ENCODE measurements around the gene RANGAP1.

RANGAP1 gene

DNA sequence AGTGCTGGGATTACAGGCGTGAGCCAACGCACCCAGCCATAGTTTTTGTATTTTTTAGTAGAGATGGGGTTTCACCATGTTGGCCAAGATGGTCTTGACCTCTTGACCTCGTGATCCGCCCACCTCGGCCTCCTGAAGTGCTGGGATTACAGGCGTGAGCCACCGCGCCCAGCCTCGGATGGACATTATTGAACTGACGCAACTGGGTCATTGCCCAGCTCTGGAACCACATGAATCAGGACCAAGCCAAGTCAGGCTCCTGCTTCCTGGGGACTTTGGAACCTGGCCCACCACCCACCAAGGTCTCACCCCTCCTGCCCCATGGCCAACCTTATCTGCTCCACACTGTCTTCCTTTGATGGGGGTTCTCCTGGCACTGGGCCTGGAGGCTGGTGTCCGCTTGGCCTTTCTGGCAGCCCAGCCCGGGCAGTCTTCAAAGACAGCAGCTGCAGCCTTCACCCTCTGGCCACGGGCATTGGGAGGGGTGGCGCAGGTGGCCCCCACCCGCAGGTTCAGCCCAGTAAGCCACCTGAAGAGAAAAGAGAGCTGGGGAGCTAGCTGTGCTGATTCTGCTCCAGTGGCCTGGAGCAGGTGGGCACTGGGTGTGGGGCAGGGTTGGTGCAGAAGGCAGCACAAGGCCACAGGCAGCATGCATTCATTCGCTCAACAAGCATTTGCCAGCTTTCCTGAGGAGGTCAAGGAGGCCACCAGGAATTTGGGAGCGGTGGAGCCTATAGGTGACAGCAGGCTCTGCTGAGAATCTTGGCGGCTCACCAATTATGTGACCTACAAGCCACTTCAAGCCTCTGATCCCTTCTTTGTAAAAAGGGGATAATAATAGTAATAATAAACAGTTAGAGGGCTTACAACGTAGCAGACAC is 50.9 kb downstream of the RANGAP1 start:
- 89 to 93% methylated on average over 15 to 17 of the region's 19 CpGs for WGBS, 2 experiments (ENCODE audit: insufficient coverage in 2 of 2)

DNA sequence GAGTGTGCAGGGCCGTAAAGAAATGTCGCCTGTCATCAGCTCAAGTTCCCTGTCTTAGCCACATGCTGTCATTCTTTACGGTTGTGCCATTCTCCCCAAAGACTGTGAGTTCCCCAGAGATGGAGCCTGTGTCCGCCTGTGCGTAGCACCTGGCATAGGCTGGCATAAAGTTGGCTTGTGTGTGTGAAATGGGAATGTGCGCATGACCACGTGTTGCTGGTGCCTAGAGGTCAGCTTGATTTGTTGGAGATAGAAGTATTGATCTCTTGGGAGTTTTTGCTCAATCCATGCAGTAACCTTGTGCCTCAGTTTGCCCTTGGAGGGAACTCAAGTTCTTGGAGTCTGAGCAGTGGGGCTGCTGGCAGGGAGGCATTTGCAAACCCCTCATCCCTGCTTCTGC is 54.6 kb downstream of the RANGAP1 start:
- H3K4me3 ChIP-seq (ENCODE audit: extremely low read depth, insufficient read depth, low read length, poor library complexity, severe bottlenecking), result no peak overlapping the region
- no peaks in the 10 kb centered on the region for H3K4me1 ChIP-seq (ENCODE audit: control insufficient read depth, insufficient read depth, low read length, poor library complexity, severe bottlenecking)
- peaks cover 26% of the 10 kb centered on the region for H3K36me3 ChIP-seq (ENCODE audit: control insufficient read depth, insufficient read depth, low read length)
- H3K9me3 ChIP-seq (ENCODE audit: control insufficient read depth, low read length), result no peaks in the 10 kb centered on the region
- 92 to 93% methylated on average over 6 to 7 of the region's 7 CpGs for WGBS, 2 experiments (ENCODE audit: insufficient coverage in 2 of 2)
- no peak overlapping the region for H3K27ac ChIP-seq (ENCODE audit: low read depth, low read length, severe bottlenecking)

More for the DNA sequence above, 50.9 kb downstream of the RANGAP1 start:
- H3K36me3 ChIP-seq (ENCODE audit: control insufficient read depth, insufficient read depth, low read length), result peaks cover 5% of the 10 kb centered on the region
- no peak overlapping the region for H3K27ac ChIP-seq (ENCODE audit: low read depth, low read length, severe bottlenecking)
- H3K9me3 ChIP-seq (ENCODE audit: control insufficient read depth, low read length), result no peaks in the 10 kb centered on the region
- H3K4me1 ChIP-seq (ENCODE audit: control insufficient read depth, insufficient read depth, low read length, poor library complexity, severe bottlenecking), result peaks cover 4% of the 10 kb centered on the region
- H3K4me3 ChIP-seq (ENCODE audit: extremely low read depth, insufficient read depth, low read length, poor library complexity, severe bottlenecking), result no peak overlapping the region

DNA sequence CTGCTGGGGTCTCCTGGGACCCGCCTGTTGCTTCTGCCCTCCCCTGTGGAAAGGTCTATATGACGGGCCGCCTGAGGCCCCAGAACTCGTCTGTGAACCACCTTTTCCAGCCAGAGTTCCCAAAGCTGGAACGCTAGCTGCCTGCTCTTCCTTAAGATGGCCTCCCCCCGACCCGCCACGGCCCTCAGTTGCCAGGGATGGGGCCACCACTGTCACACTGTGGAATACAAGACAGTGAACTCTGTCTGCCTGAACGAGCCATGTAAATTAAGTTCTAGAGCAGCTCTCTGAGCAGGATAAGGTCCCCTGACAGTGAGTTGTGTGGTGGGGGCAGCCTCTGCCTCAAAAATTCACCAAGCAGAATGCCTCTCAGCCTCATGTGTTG is 55.6 kb downstream of the RANGAP1 start:
- 93 to 96% methylated on average over 7 to 9 of the region's 9 CpGs for whole genome bisulfite sequencing, 2 experiments (ENCODE audit: insufficient coverage in 2 of 2)
- no peaks in the 10 kb centered on the region for H3K9me3 ChIP-seq (ENCODE audit: control insufficient read depth, low read length)
- no peak overlapping the region for H3K27ac ChIP-seq (ENCODE audit: low read depth, low read length, severe bottlenecking)
- peaks cover 33% of the 10 kb centered on the region for H3K36me3 ChIP-seq (ENCODE audit: control insufficient read depth, insufficient read depth, low read length)
- no peak overlapping the region for H3K4me3 ChIP-seq (ENCODE audit: extremely low read depth, insufficient read depth, low read length, poor library complexity, severe bottlenecking)
- H3K4me1 ChIP-seq (ENCODE audit: control insufficient read depth, insufficient read depth, low read length, poor library complexity, severe bottlenecking), result no peaks in the 10 kb centered on the region

DNA sequence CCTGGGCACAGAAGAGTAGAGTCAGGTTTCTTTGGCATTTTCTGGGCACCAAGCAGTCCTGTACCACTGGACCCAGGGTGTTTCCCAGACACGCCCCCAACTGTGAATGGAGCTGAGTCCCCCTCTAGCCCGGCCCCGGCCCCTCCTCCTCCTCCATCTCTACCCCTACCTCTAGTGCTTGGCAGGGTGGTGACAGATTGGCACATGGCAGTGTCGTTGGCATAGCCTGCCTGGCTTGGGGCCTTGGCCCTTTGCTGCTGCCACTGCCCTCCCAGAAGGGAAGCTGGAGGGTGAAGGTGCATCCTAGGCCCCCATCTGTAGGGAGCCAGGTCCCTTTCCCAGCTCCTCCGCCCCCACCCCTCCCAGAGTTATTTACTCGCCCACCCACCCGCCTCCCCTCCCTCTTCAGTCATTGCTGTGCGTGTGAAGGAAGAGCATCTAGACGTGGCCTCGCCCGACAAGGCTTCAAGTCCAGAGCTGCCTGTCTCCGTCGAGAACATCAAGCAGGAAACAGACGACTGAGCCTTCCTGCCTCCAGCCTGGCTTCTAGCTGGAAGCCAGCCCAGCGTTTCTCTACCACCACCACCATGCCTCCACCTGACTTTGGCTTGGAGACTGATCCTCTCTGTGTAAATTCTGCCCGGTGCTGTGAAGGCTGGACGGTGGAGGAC is 56.1 kb downstream of the RANGAP1 start:
- Histone ChIP-seq H3K4me1 (ENCODE audit: control insufficient read depth, insufficient read depth, low read length, poor library complexity, severe bottlenecking) (no peaks in the 10 kb centered on the region), H3K36me3 (ENCODE audit: control insufficient read depth, insufficient read depth, low read length) (peaks cover 38% of the 10 kb centered on the region), H3K27ac (ENCODE audit: low read depth, low read length, severe bottlenecking) (no peak overlapping the region), H3K4me3 (ENCODE audit: extremely low read depth, insufficient read depth, low read length, poor library complexity, severe bottlenecking) (no peak overlapping the region), H3K9me3 (ENCODE audit: control insufficient read depth, low read length) (no peaks in the 10 kb centered on the region)
- 92 to 94% methylated on average over 6 to 10 of the region's 17 CpGs for WGBS, 2 experiments (ENCODE audit: insufficient coverage in 2 of 2)

DNA sequence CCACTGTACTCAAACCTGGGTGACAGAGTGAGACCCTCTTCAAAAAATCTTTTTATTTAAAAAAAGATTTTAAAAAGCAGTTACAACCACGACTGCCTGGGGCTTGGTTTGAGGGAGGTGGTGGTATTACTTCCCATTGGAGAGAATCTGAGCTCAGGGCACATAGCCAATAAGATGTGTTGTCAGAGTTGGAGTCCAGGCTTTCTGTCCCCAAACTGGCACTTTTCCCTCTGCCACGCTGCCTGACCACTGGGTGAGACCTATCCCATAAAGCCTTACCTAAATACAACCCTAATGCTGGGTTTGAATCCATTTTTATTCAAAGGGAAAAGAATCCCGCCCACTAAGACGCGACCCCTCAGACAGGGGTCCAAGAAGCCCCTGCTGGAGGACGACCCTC is 56.8 kb downstream of the RANGAP1 start:
- Histone ChIP-seq H3K4me3 (ENCODE audit: extremely low read depth, insufficient read depth, low read length, poor library complexity, severe bottlenecking) (no peak overlapping the region), H3K9me3 (ENCODE audit: control insufficient read depth, low read length) (no peaks in the 10 kb centered on the region), H3K27ac (ENCODE audit: low read depth, low read length, severe bottlenecking) (no peak overlapping the region), H3K4me1 (ENCODE audit: control insufficient read depth, insufficient read depth, low read length, poor library complexity, severe bottlenecking) (no peaks in the 10 kb centered on the region), H3K36me3 (ENCODE audit: control insufficient read depth, insufficient read depth, low read length) (peaks cover 45% of the 10 kb centered on the region)
- WGBS, 2 experiments (ENCODE audit: insufficient coverage in 2 of 2), result 95 to 100% methylated on average over 3 to 5 of the region's 6 CpGs

DNA sequence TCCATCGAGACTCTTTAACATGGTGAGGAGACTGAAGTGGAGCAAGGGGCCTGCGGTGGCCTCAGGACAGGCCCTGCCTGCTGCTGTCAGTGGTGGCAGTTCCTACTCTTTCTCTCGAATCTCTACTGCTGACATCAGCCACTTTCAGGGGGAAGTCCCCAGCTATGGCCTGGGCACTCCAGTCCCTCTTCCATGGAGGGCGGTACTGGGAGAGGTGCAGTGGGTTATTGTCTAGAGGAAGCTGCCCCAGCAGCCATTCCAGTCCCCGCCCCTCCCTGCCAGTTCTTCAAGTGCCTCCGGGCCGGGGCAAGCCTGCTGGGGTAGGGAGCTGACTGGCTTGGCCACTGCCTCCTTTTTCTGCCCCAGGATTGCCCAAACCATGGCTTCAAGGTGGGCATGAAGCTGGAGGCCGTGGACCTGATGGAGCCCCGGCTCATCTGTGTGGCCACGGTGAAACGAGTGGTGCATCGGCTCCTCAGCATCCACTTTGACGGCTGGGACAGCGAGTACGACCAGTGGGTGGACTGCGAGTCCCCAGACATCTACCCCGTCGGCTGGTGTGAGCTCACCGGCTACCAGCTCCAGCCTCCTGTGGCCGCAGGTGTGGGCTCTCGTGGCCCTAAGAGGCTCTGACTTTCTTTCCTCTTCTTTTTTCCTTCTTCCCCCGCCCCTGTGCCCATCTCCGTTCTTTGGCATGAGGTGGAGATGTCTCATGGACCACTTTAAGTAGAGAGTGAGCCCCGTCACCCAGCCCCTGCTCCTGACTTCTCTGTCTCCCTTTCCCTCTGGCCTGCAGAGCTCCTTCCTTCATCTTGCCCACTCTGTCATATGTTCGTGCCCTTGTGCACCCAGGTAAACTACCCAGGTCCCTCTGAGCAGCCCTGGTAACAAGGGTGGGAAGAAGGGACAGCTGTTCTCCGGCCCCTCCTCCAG is 59.0 kb downstream of the RANGAP1 start:
- no peaks in the 10 kb centered on the region for H3K4me1 ChIP-seq (ENCODE audit: control insufficient read depth, insufficient read depth, low read length, poor library complexity, severe bottlenecking)
- H3K4me3 ChIP-seq (ENCODE audit: extremely low read depth, insufficient read depth, low read length, poor library complexity, severe bottlenecking), result no peak overlapping the region
- WGBS, 2 experiments (ENCODE audit: insufficient coverage in 2 of 2), result 94 to 96% methylated on average over 18 to 21 of the region's 26 CpGs
- H3K27ac ChIP-seq (ENCODE audit: low read depth, low read length, severe bottlenecking), result no peak overlapping the region
- H3K36me3 ChIP-seq (ENCODE audit: control insufficient read depth, insufficient read depth, low read length), result peaks cover 65% of the 10 kb centered on the region
- H3K9me3 ChIP-seq (ENCODE audit: control insufficient read depth, low read length), result no peaks in the 10 kb centered on the region

DNA sequence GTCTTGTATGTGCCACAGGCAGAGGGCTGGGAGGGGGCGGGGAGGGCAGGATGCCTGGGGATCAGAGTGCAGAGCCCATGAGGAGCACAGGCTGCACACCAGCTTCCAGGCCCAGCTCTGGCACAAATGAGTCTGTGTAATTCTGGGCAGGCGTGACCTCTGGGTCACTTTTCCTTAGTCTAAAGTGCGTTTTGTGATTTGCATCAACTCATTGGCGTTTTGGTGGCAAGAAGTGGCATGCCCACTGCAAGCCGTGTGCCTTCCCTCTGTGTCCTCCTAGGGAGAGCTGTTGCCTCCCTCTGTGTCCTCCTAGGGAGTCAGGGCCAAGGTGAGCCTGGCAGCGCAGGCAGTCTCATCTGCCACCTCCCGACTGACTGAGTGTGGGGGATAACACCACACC is 62.5 kb downstream of the RANGAP1 start:
- WGBS, 2 experiments (ENCODE audit: insufficient coverage in 2 of 2), result 91 to 97% methylated on average over 4 to 5 of the region's 7 CpGs
- Histone ChIP-seq H3K9me3 (ENCODE audit: control insufficient read depth, low read length) (no peaks in the 10 kb centered on the region), H3K27ac (ENCODE audit: low read depth, low read length, severe bottlenecking) (no peak overlapping the region), H3K4me1 (ENCODE audit: control insufficient read depth, insufficient read depth, low read length, poor library complexity, severe bottlenecking) (no peaks in the 10 kb centered on the region), H3K36me3 (ENCODE audit: control insufficient read depth, insufficient read depth, low read length) (peaks cover 75% of the 10 kb centered on the region), H3K4me3 (ENCODE audit: extremely low read depth, insufficient read depth, low read length, poor library complexity, severe bottlenecking) (no peak overlapping the region)

DNA sequence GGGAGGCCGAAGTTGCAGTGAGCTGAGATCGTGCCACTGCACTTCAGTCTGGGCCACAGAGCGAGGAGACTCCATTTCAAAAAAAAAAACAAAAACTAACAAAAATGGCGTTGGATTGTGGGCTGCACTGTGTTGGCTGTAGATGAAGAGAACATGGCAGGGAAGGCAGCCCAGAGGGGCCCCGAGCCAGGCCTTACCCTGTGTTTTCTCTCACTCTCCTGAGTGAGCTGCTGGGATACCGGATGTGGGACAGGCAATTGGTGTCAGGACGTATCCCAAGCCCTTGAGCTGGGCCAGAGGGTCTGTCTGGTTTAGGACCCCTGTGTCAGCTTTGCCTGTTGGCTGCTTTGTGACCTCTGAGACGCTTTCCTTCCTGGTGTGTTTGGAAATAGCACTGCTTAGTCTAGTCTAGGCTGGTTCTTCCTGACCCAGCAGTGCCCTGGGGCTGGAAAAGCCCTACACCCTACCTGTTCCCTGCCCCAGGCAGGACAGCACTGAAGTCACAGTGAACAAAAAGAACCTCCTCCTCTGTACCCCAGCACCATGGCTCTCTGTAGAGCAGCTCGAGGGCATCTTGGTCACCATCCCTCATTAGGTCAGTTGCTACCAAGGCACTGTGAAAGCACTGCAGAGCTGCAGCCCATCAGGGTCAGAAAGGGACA is 63.0 kb downstream of the RANGAP1 start:
- no peak overlapping the region for H3K27ac ChIP-seq (ENCODE audit: low read depth, low read length, severe bottlenecking)
- no peaks in the 10 kb centered on the region for H3K9me3 ChIP-seq (ENCODE audit: control insufficient read depth, low read length)
- H3K36me3 ChIP-seq (ENCODE audit: control insufficient read depth, insufficient read depth, low read length), result peaks cover 73% of the 10 kb centered on the region
- H3K4me3 ChIP-seq (ENCODE audit: extremely low read depth, insufficient read depth, low read length, poor library complexity, severe bottlenecking), result no peak overlapping the region
- WGBS, 2 experiments (ENCODE audit: insufficient coverage in 2 of 2), result 89% methylated on average over 8 of the region's 9 CpGs
- H3K4me1 ChIP-seq (ENCODE audit: control insufficient read depth, insufficient read depth, low read length, poor library complexity, severe bottlenecking), result no peaks in the 10 kb centered on the region

DNA sequence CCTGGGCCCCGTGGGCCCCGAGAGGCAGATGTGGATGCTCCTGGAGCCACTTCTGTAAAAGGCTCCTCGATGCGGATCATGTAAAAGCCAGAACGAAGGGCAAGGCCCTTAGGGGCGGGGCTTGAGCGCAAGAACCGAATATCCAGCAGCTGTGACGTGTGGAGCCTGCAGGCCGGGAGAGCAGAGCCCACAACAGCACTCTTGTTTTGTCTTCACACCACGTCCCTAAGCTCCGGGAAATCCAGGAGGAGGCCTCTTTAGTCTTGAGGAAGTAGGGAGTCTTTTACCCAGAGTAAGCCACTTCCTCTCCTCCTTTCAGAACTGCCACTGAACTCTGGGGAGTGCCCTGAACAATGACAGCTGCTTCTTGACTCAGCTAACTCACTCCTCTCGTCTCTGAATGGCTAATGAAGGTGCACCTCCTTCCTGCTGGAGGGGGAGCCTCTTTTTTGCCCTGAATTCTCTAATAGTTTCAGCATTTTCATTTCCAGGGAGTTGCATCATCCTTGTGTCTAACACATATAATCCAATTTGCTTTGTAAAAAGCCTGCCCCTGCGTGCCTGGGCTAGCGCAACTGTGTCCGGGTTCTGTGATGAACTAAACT is 68.3 kb downstream of the RANGAP1 start:
- peak overlapping the region; percentile 83 for H3K27ac ChIP-seq (ENCODE audit: low read depth, low read length, severe bottlenecking)
- 63 to 78% methylated on average over 11 to 14 of the region's 16 CpGs for WGBS, 2 experiments (ENCODE audit: insufficient coverage in 2 of 2)
- H3K4me1 ChIP-seq (ENCODE audit: control insufficient read depth, insufficient read depth, low read length, poor library complexity, severe bottlenecking), result peaks cover 11% of the 10 kb centered on the region
- peaks cover 5% of the 10 kb centered on the region for H3K9me3 ChIP-seq (ENCODE audit: control insufficient read depth, low read length)
- peaks cover 62% of the 10 kb centered on the region for H3K36me3 ChIP-seq (ENCODE audit: control insufficient read depth, insufficient read depth, low read length)
- no peak overlapping the region for H3K4me3 ChIP-seq (ENCODE audit: extremely low read depth, insufficient read depth, low read length, poor library complexity, severe bottlenecking)

DNA sequence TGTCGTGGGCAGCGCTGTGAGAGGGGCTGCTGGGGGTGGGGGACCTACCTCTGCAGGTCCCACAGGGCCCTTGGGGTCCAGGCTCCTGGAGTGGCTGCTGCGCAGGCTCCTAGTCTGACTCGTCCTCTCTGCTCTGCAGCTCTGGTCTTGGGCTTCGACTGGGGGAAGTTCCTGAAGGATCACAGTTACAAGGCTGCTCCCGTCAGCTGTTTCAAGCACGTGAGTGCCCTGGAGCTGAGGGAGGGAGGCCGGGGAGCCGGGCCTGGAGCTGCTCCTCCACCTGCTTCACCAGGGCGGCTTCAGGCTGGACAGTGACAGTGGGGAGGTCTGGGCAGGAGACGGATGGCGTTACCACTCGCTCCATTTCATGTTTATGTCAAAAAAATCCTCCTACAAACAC is 69.0 kb downstream of the RANGAP1 start:
- 78 to 82% methylated on average over 8 to 11 of the region's 13 CpGs for WGBS, 2 experiments (ENCODE audit: insufficient coverage in 2 of 2)
- peaks cover 11% of the 10 kb centered on the region for H3K4me1 ChIP-seq (ENCODE audit: control insufficient read depth, insufficient read depth, low read length, poor library complexity, severe bottlenecking)
- H3K4me3 ChIP-seq (ENCODE audit: extremely low read depth, insufficient read depth, low read length, poor library complexity, severe bottlenecking), result no peak overlapping the region
- H3K27ac ChIP-seq (ENCODE audit: low read depth, low read length, severe bottlenecking), result peak overlapping the region; percentile 83
- H3K9me3 ChIP-seq (ENCODE audit: control insufficient read depth, low read length), result peaks cover 5% of the 10 kb centered on the region
- H3K36me3 ChIP-seq (ENCODE audit: control insufficient read depth, insufficient read depth, low read length), result peaks cover 60% of the 10 kb centered on the region
